HepG2 (cell line): Measurements from ENCODE around the gene PGS1. TPM values are rescaled to one million over a fixed set of nuclear protein-coding genes. Genes with fewer than 3 reads are reported as not detected.
A peak's percentile ranks its signal among the peaks of the same experiment; 100 is the strongest.

Experiments used
- ATAC-seq: fragments of 200-7000 bp; cut with Tn5 transposase; 3 replicates; pipeline ENCODE4 v1.9.1; 2020; ENCODE audit warnings: mild to moderate bottlenecking, moderate library complexity
- BruUV-seq: library from RNA; stranded (reverse); fragments of 400-500 nt; replicated peaks from 2 replicates; lab custom pipeline; 2021; lab: Mats Ljungman, UMichigan
- CTCF ChIA-PET: fragments of 300-600 bp; formaldehyde crosslinking; extraction: SDS; loops from one replicate; lab custom pipeline; 2021; ENCODE audit warnings: low total read pairs, inconsistent platforms, low intra/inter-chr PET ratio; lab: Yijun Ruan, JAX
- POLR2A ChIA-PET: fragments of 350-600 bp; sonication (Branson Sonifier 250); formaldehyde crosslinking; loops from one replicate; lab custom pipeline; 2020; ENCODE audit warnings: antibody characterized with exemption, inconsistent platforms; lab: Yijun Ruan, JAX
- DNase-seq: peaks from one replicate; pipeline ENCODE4 v3.0.0-alpha.2; 2015; ENCODE audit warnings: low spot score
- FAIRE-seq: peaks from 3 replicates; lab custom pipeline; 2011; peaks lifted over from hg19 to GRCh38; lab: Jason Lieb, UNC
- H2AFZ ChIP-seq: one replicate; pipeline ENCODE4 v1.6.1; 2011; ENCODE audit warnings: low read length, inconsistent platforms
- H3K27ac ChIP-seq: fragments of 300-600 bp; 3 replicates; pipeline ENCODE4 v1.8.0; 2011; ENCODE audit warnings: mixed run types, mild to moderate bottlenecking, mixed read lengths, low read length, inconsistent platforms; ENCODE audit not compliant: insufficient read depth; ENCODE audit errors: extremely low read length
- H3K27me3 ChIP-seq, 2 experiments: fragments of 200-600 bp in 1 of 2; 2 replicates in 1 of 2; 3 replicates in 1 of 2; pipeline versions ENCODE4 v1.6.0 to v1.8.0; 2011; ENCODE audit warnings: low read length in 2 of 2, mild to moderate bottlenecking in 2 of 2, moderate library complexity in 2 of 2, inconsistent platforms in 1 of 2; ENCODE audit not compliant: insufficient read depth in 2 of 2, control insufficient read depth in 1 of 2
- H3K36me3 ChIP-seq, 2 experiments: fragments of 200-600 bp in 1 of 2; replicated peaks in 1 of 2; 2 replicates in 1 of 2; 3 replicates in 1 of 2; pipeline versions ENCODE4 v1.5.1 to v1.8.0; 2011; ENCODE audit warnings: low read length in 2 of 2, inconsistent platforms in 1 of 2; ENCODE audit not compliant: insufficient read depth in 2 of 2, control insufficient read depth in 1 of 2
- H3K4me1 ChIP-seq: 2 replicates; pipeline ENCODE4 v1.5.1; 2012; ENCODE audit warnings: low read length, inconsistent platforms; ENCODE audit not compliant: insufficient read depth
- H3K4me2 ChIP-seq: 2 replicates; pipeline ENCODE4 v1.6.0; 2011; ENCODE audit warnings: low read depth, low read length, inconsistent platforms
- H3K4me3 ChIP-seq, 3 experiments: fragments of 200-600 bp in 1 of 3; sonication (generic), shearing (Covaris generic) in 1 of 3; replicated peaks in 1 of 3; 2 replicates each; pipeline ENCODE4 v1.5.1; 2011 to 2016; ENCODE audit warnings: low read length in 3 of 3, inconsistent platforms in 2 of 3, low read depth in 2 of 3, mild to moderate bottlenecking in 2 of 3, control low read depth in 1 of 3, mixed read lengths in 1 of 3; ENCODE audit not compliant: insufficient read depth in 1 of 3
- H3K79me2 ChIP-seq: one replicate; pipeline ENCODE4 v1.6.1; 2011; ENCODE audit warnings: low read length, inconsistent platforms; ENCODE audit not compliant: insufficient read depth
- H3K9ac ChIP-seq: 2 replicates; pipeline ENCODE4 v1.6.0; 2011; ENCODE audit warnings: mild to moderate bottlenecking, low read depth, low read length, inconsistent platforms; ENCODE audit not compliant: insufficient read depth
- H3K9me3 ChIP-seq: 2 replicates; pipeline ENCODE4 v1.5.1; 2012; ENCODE audit warnings: mild to moderate bottlenecking, low read length
- H4K20me1 ChIP-seq: 2 replicates; pipeline ENCODE4 v1.6.0; 2011; ENCODE audit warnings: inconsistent platforms, mild to moderate bottlenecking, low read length, moderate library complexity; ENCODE audit not compliant: insufficient read depth
- ATRX ChIP-seq: sonication (generic); formaldehyde crosslinking; IDR thresholded peaks from 2 replicates; pipeline ENCODE4 v1.4.0; 2020; ENCODE audit warnings: missing genetic modification reagents, borderline replicate concordance
- GATAD2A ChIP-seq: IDR thresholded peaks from 2 replicates; pipeline ENCODE4 v1.6.1; 2016
- IRF2 ChIP-seq: IDR thresholded peaks from 2 replicates; pipeline ENCODE4 v1.6.1; 2018; ENCODE audit warnings: missing genetic modification reagents, missing compliant biosample characterization
- MAFF ChIP-seq: IDR thresholded peaks from 2 replicates; pipeline ENCODE4 v1.6.1; 2011; ENCODE audit warnings: low read depth, low read length, improper control_type of control experiment
- PRPF4 ChIP-seq: fragments of 200-400 bp; formaldehyde crosslinking; IDR thresholded peaks from 2 replicates; pipeline ENCODE4 v1.6.1; 2016; ENCODE audit warnings: low read length, low read depth; ENCODE audit not compliant: poor library complexity, severe bottlenecking
- ZNF3 ChIP-seq: IDR thresholded peaks from 2 replicates; pipeline ENCODE4 v1.7.0; 2017; ENCODE audit warnings: inconsistent platforms
- ZNF605 ChIP-seq: sonication (generic); formaldehyde crosslinking; IDR thresholded peaks from 2 replicates; pipeline ENCODE4 v1.8.0; 2022; ENCODE audit warnings: mild to moderate bottlenecking, missing genetic modification reagents
- WGBS: methylation state at CpG from one replicate; pipeline ENCODE4 v1.1.6; 2017; ENCODE audit warnings: low lambda C conversion rate; 5-methylcytosine and 5-hydroxymethylcytosine counted together
- in situ Hi-C: cut with HindIII; loops from 2 replicates; pipeline ENCODE4 v1.10.0; 2017; ENCODE audit warnings: low pct_unique_long_range_greater_than_20kb; ENCODE audit not compliant: extremely low pct_ligation_motif_present
- intact Hi-C: fragments of 100-400 bp; cut with micrococcal nuclease; formaldehyde crosslinking; loops from one replicate; pipeline ENCODE4 v1.10.0; 2022; ENCODE audit not compliant: unreplicated experiment
- polyA plus RNA-seq, 8 experiments: library from polyadenylated mRNA; depleted of rRNA in 3 of 8; stranded (reverse) in 7 of 8; unstranded in 1 of 8; fragments of >200 nt; fragmentation: Illumina TruSeq in 4 of 8; extraction: Trizol in 4 of 8; gene quantifications; 2 replicates each; pipeline versions ENCODE4 v1.2.1 to v1.2.3, GENCODE V29; 2011 to 2016; ENCODE audit warnings: low read depth in 4 of 8, missing spikeins in 1 of 8, mixed read lengths in 1 of 8; ENCODE audit not compliant: insufficient read depth in 1 of 8
- total RNA-seq, 5 experiments: library from RNA; depleted of rRNA; stranded (reverse); fragments of >200 nt; fragmentation: Illumina TruSeq; extraction: Trizol; gene quantifications; 2 replicates each; pipeline ENCODE4 v1.2.3, GENCODE V29; 2016; ENCODE audit warnings: low read depth in 1 of 5
- TF ChIP-seq, protein P1 (sequence below), 2 experiments: sonication (generic) in 1 of 2; formaldehyde crosslinking in 1 of 2; IDR thresholded peaks; 2 replicates each; pipeline versions ENCODE4 v1.4.0 to v1.6.1; 2016 to 2020; ENCODE audit warnings: borderline replicate concordance in 1 of 2, low read depth in 1 of 2, mild to moderate bottlenecking in 1 of 2, missing genetic modification reagents in 1 of 2
- TF ChIP-seq, protein P2 (sequence below): sonication (generic); formaldehyde crosslinking; IDR thresholded peaks from 2 replicates; pipeline ENCODE4 v1.9.0; 2022; ENCODE audit warnings: missing genetic modification reagents, mild to moderate bottlenecking, borderline replicate concordance
- TF ChIP-seq, protein P3 (sequence below): sonication (generic); formaldehyde crosslinking; IDR thresholded peaks from 2 replicates; pipeline ENCODE4 v1.4.0; 2020; ENCODE audit warnings: missing genetic modification reagents
- TF ChIP-seq, protein P4 (sequence below): sonication (generic); formaldehyde crosslinking; IDR thresholded peaks from 2 replicates; pipeline ENCODE4 v1.4.0; 2020; ENCODE audit warnings: missing genetic modification reagents

Gene PGS1
- total and polyA plus RNA-seq, 2 of the 13 experiments (the other 11 are each of a cell fraction or from before 2014, with no cell fraction given): 25.9 to 31.5 TPM

DNA sequence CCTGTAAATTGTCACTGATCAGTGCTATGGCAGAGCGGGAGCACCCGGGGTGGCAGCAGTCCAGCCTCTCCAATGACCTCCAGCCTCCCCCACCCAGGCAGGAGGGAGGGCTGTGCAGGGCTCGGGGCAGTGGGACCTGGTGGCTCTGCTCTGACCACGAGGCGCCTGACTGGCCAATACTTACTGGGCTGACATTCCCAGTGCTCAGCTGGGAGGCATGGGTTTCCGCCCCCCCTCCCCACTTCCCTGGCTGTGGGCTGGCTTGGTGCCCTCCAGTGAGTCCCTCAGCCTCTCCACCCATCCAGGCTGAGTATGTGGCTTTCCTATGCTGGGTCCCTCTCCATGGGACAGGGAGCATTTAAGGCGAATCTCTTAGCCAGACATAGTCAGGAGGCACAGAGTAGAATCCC is 21.3 kb upstream of the PGS1 start:
- H2AFZ ChIP-seq: no peak overlapping the region
- H3K79me2 ChIP-seq: no peaks in the 10 kb centered on the region
- FAIRE-seq: no peak
- no peak overlapping the region for H3K27ac ChIP-seq
- peak overlapping the region in 1 of 3 experiments; percentile 87; a peak in 1 of 6 replicates for H3K4me3 ChIP-seq
- peaks cover 73% of the 10 kb centered on the region for H3K4me1 ChIP-seq
- H3K4me2 ChIP-seq: peak overlapping the region; percentile 54; the same call in 1 of the 2 replicates
- ChIA-PET POLR2A (interaction anchor here (0.9 to 1.4 kb wide), 3 partner anchors 22 to 65 kb away, joined by 3 to 6 read pairs (median 4); partner anchors contain the start of gene PGS1), CTCF (no interaction called here)
- in situ Hi-C loops (no loop called here), intact Hi-C loops (no loop called here)
- no peaks in the 10 kb centered on the region for H3K9me3 ChIP-seq
- ATAC-seq: no peak
- H4K20me1 ChIP-seq: peaks cover 21% of the 10 kb centered on the region; the same call in 1 of the 2 replicates
- WGBS: 49% methylated on average over 7 of the region's 7 CpGs
- H3K27me3 ChIP-seq: peaks cover 0 to 51% of the 10 kb centered on the region in 2 experiments; a peak in 4 of 5 replicates
- no TSS peak for BruUV-seq
- H3K36me3 ChIP-seq: no peaks in the 10 kb centered on the region; a peak in 1 of 5 replicates
- DNase-seq: no peak
- no peak overlapping the region; the same call in 1 of the 2 replicates for H3K9ac ChIP-seq
- TF ChIP-seq, protein P1, sequence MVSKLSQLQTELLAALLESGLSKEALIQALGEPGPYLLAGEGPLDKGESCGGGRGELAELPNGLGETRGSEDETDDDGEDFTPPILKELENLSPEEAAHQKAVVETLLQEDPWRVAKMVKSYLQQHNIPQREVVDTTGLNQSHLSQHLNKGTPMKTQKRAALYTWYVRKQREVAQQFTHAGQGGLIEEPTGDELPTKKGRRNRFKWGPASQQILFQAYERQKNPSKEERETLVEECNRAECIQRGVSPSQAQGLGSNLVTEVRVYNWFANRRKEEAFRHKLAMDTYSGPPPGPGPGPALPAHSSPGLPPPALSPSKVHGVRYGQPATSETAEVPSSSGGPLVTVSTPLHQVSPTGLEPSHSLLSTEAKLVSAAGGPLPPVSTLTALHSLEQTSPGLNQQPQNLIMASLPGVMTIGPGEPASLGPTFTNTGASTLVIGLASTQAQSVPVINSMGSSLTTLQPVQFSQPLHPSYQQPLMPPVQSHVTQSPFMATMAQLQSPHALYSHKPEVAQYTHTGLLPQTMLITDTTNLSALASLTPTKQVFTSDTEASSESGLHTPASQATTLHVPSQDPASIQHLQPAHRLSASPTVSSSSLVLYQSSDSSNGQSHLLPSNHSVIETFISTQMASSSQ (IDR thresholded peaks at IDR 0.05; ENCODE audit: low read depth): no peak
- TF ChIP-seq, protein P1 (CRISPR knock-in tag; IDR thresholded peaks at IDR 0.05; ENCODE audit: borderline replicate concordance): 0 out of 2 replicates have a peak, but pooled peaks have one; percentile 16
- TF ChIP-seq, protein P2, sequence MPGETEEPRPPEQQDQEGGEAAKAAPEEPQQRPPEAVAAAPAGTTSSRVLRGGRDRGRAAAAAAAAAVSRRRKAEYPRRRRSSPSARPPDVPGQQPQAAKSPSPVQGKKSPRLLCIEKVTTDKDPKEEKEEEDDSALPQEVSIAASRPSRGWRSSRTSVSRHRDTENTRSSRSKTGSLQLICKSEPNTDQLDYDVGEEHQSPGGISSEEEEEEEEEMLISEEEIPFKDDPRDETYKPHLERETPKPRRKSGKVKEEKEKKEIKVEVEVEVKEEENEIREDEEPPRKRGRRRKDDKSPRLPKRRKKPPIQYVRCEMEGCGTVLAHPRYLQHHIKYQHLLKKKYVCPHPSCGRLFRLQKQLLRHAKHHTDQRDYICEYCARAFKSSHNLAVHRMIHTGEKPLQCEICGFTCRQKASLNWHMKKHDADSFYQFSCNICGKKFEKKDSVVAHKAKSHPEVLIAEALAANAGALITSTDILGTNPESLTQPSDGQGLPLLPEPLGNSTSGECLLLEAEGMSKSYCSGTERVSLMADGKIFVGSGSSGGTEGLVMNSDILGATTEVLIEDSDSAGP (CRISPR knock-in tag): 0 out of 2 replicates have a peak, but pooled peaks have one; percentile 12
- TF ChIP-seq, protein P3, sequence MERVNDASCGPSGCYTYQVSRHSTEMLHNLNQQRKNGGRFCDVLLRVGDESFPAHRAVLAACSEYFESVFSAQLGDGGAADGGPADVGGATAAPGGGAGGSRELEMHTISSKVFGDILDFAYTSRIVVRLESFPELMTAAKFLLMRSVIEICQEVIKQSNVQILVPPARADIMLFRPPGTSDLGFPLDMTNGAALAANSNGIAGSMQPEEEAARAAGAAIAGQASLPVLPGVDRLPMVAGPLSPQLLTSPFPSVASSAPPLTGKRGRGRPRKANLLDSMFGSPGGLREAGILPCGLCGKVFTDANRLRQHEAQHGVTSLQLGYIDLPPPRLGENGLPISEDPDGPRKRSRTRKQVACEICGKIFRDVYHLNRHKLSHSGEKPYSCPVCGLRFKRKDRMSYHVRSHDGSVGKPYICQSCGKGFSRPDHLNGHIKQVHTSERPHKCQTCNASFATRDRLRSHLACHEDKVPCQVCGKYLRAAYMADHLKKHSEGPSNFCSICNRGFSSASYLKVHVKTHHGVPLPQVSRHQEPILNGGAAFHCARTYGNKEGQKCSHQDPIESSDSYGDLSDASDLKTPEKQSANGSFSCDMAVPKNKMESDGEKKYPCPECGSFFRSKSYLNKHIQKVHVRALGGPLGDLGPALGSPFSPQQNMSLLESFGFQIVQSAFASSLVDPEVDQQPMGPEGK (CRISPR knock-in tag): peak; percentile 15; the same call in 1 of the 2 replicates
- TF ChIP-seq ZNF3 (no peak), PRPF4 (no peak), ATRX (CRISPR knock-in tag) (no peak), ZNF605 (CRISPR knock-in tag) (no peak), GATAD2A (CRISPR knock-in tag) (no peak), MAFF (no peak), IRF2 (CRISPR knock-in tag) (no peak)
- TF ChIP-seq, protein P4, sequence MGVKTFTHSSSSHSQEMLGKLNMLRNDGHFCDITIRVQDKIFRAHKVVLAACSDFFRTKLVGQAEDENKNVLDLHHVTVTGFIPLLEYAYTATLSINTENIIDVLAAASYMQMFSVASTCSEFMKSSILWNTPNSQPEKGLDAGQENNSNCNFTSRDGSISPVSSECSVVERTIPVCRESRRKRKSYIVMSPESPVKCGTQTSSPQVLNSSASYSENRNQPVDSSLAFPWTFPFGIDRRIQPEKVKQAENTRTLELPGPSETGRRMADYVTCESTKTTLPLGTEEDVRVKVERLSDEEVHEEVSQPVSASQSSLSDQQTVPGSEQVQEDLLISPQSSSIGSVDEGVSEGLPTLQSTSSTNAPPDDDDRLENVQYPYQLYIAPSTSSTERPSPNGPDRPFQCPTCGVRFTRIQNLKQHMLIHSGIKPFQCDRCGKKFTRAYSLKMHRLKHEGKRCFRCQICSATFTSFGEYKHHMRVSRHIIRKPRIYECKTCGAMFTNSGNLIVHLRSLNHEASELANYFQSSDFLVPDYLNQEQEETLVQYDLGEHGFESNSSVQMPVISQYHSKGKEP: no peak
